Hepatocyte (in vitro differentiated cells): ENCODE data around the gene PPP2R5C.

Experiments used
- EZH2 ChIP-seq: fragments of 200-600 bp; sonication (generic); IDR thresholded peaks from 2 replicates; pipeline ENCODE4 v1.6.1; 2016; ENCODE audit warnings: antibody characterized with exemption, mild to moderate bottlenecking, borderline replicate concordance
- EZH2phosphoT487 ChIP-seq: fragments of 200-600 bp; sonication (generic); IDR thresholded peaks from one replicate; pipeline ENCODE4 v1.6.1; 2018; ENCODE audit warnings: antibody characterized with exemption, mild to moderate bottlenecking, low read depth, moderate library complexity; ENCODE audit not compliant: unreplicated experiment, severe bottlenecking
- TF ChIP-seq, protein P1 (sequence below): fragments of 200-600 bp; sonication (generic); IDR thresholded peaks from 2 replicates; pipeline ENCODE4 v1.5.1; 2016; ENCODE audit warnings: antibody characterized with exemption, mild to moderate bottlenecking; ENCODE audit not compliant: poor library complexity

DNA sequence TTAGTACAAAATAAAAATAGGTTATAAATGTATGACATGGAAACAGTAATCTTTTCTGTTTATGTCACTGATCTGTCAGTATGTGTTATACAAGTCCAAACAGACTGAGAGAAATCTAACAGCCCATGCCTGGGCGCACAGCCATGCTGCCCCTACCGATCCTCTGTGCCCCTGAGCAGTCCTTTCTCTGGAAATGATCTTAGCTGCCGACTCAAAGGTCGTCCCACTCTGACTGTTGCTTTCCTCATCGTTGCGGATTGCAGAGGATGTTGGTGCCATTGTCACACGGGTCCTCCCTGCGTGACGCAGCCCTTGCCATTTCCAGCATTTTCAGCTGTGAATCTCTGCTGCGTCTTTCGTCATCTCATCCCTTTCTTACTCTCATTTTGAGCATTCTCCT lies 119.9 kb downstream of the PPP2R5C start:
- TF ChIP-seq, protein P1, sequence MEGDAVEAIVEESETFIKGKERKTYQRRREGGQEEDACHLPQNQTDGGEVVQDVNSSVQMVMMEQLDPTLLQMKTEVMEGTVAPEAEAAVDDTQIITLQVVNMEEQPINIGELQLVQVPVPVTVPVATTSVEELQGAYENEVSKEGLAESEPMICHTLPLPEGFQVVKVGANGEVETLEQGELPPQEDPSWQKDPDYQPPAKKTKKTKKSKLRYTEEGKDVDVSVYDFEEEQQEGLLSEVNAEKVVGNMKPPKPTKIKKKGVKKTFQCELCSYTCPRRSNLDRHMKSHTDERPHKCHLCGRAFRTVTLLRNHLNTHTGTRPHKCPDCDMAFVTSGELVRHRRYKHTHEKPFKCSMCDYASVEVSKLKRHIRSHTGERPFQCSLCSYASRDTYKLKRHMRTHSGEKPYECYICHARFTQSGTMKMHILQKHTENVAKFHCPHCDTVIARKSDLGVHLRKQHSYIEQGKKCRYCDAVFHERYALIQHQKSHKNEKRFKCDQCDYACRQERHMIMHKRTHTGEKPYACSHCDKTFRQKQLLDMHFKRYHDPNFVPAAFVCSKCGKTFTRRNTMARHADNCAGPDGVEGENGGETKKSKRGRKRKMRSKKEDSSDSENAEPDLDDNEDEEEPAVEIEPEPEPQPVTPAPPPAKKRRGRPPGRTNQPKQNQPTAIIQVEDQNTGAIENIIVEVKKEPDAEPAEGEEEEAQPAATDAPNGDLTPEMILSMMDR = no peak
- TF ChIP-seq EZH2 = no peak
- no peak for TF ChIP-seq EZH2phosphoT487
